KMS-11 (cell line): ENCODE data around the gene CROCC2.

ENCODE experiments used
- H2AFZ ChIP-seq: fragments of 200-600 bp; sonication (generic); 2 replicates; pipeline ENCODE4 v1.6.1; 2016; ENCODE audit warnings: antibody characterized with exemption, mixed run types, low read depth
- H3K27ac ChIP-seq: fragments of 200-600 bp; sonication (generic); 2 replicates; pipeline ENCODE4 v1.6.1; 2016; ENCODE audit warnings: mild to moderate bottlenecking, mixed run types
- H3K27me3 ChIP-seq: fragments of 200-600 bp; sonication (generic); 2 replicates; pipeline ENCODE4 v1.6.1; 2017; ENCODE audit warnings: mild to moderate bottlenecking, low read depth, mixed run types, moderate library complexity; ENCODE audit not compliant: insufficient read depth
- H3K36me3 ChIP-seq: fragments of 200-600 bp; sonication (generic); 2 replicates; pipeline ENCODE4 v1.6.1; 2017; ENCODE audit warnings: mild to moderate bottlenecking, mixed run types; ENCODE audit not compliant: insufficient read depth
- H3K4me1 ChIP-seq: fragments of 200-600 bp; sonication (generic); 2 replicates; pipeline ENCODE4 v1.6.1; 2016; ENCODE audit warnings: mild to moderate bottlenecking, low read depth, mixed run types; ENCODE audit not compliant: poor library complexity, severe bottlenecking
- H3K4me2 ChIP-seq: fragments of 200-600 bp; sonication (generic); 2 replicates; pipeline ENCODE4 v1.7.0; 2016; ENCODE audit warnings: mild to moderate bottlenecking, mixed run types
- H3K4me3 ChIP-seq: fragments of 200-600 bp; sonication (generic); IDR thresholded peaks from 2 replicates; pipeline ENCODE4 v1.6.1; 2017; ENCODE audit warnings: low read depth, low read length, mixed read lengths; ENCODE audit not compliant: insufficient read depth
- H3K79me2 ChIP-seq: fragments of 200-600 bp; sonication (generic); 2 replicates; pipeline ENCODE4 v1.6.1; 2016; ENCODE audit warnings: low read depth, mixed run types; ENCODE audit not compliant: insufficient read depth
- H3K9ac ChIP-seq: fragments of 200-600 bp; sonication (generic); 2 replicates; pipeline ENCODE4 v1.6.1; 2016; ENCODE audit warnings: mild to moderate bottlenecking, mixed run types
- H4K20me1 ChIP-seq: fragments of 200-600 bp; sonication (generic); 2 replicates; pipeline ENCODE4 v1.6.1; 2016; ENCODE audit warnings: mild to moderate bottlenecking, mixed run types; ENCODE audit not compliant: insufficient read depth
- CTCF ChIP-seq: fragments of 200-600 bp; sonication (generic); conservative IDR thresholded peaks from 2 replicates; pipeline ENCODE4 v1.6.1; 2017; ENCODE audit warnings: low read depth, mild to moderate bottlenecking, antibody characterized with exemption, low read length, moderate library complexity, mixed read lengths

CROCC2 gene

GRCh38 chr2:240946654-240947053, 40.5 kb downstream of the CROCC2 start:
- no peak overlapping the region for H3K4me2 ChIP-seq
- TF ChIP-seq CTCF: no peak
- H3K4me1 ChIP-seq: no peaks in the 10 kb centered on the region
- no peak overlapping the region for H2AFZ ChIP-seq
- H3K4me3 ChIP-seq: no peak overlapping the region
- peaks cover 11% of the 10 kb centered on the region; the same call in 1 of the 2 replicates for H3K27me3 ChIP-seq
- H4K20me1 ChIP-seq: no peaks in the 10 kb centered on the region
- H3K9ac ChIP-seq: no peak overlapping the region
- H3K27ac ChIP-seq: no peak overlapping the region
- H3K79me2 ChIP-seq: no peaks in the 10 kb centered on the region
- no peaks in the 10 kb centered on the region for H3K36me3 ChIP-seq

GRCh38 chr2:240947176-240947575, 41.0 kb downstream of the CROCC2 start:
- TF ChIP-seq CTCF: no peak
- no peak overlapping the region for H3K27ac ChIP-seq
- no peak overlapping the region for H2AFZ ChIP-seq
- H3K4me2 ChIP-seq: no peak overlapping the region
- H3K4me1 ChIP-seq: no peaks in the 10 kb centered on the region
- no peaks in the 10 kb centered on the region for H4K20me1 ChIP-seq
- H3K4me3 ChIP-seq: no peak overlapping the region
- no peaks in the 10 kb centered on the region for H3K79me2 ChIP-seq
- H3K9ac ChIP-seq: no peak overlapping the region
- H3K36me3 ChIP-seq: no peaks in the 10 kb centered on the region
- peaks cover 12% of the 10 kb centered on the region; the same call in 1 of the 2 replicates for H3K27me3 ChIP-seq

GRCh38 chr2:240947607-240948006, 41.5 kb downstream of the CROCC2 start:
- H3K9ac ChIP-seq: no peak overlapping the region

GRCh38 chr2:240948086-240948485, 42.0 kb downstream of the CROCC2 start:
- Histone ChIP-seq H3K4me3 (no peak overlapping the region), H3K27ac (no peak overlapping the region), H4K20me1 (no peaks in the 10 kb centered on the region), H3K79me2 (no peaks in the 10 kb centered on the region), H2AFZ (no peak overlapping the region), H3K36me3 (no peaks in the 10 kb centered on the region), H3K4me2 (no peak overlapping the region), H3K9ac (no peak overlapping the region), H3K27me3 (peaks cover 18% of the 10 kb centered on the region; the same call in 1 of the 2 replicates), H3K4me1 (no peaks in the 10 kb centered on the region)
- no peak for TF ChIP-seq CTCF

More at GRCh38 chr2:240947607-240948006, 41.5 kb downstream of the CROCC2 start:
- no peak overlapping the region for H2AFZ ChIP-seq
- no peak overlapping the region for H3K27ac ChIP-seq
- no peak overlapping the region for H3K4me3 ChIP-seq
- no peaks in the 10 kb centered on the region for H4K20me1 ChIP-seq
- peaks cover 16% of the 10 kb centered on the region; the same call in 1 of the 2 replicates for H3K27me3 ChIP-seq
- H3K4me2 ChIP-seq: no peak overlapping the region
- no peaks in the 10 kb centered on the region for H3K79me2 ChIP-seq
- TF ChIP-seq CTCF: no peak
- H3K4me1 ChIP-seq: no peaks in the 10 kb centered on the region
- no peaks in the 10 kb centered on the region for H3K36me3 ChIP-seq
